H54 (cell line): ENCODE results near the gene SCN1A.

Experiments
- DNase-seq: peaks from one replicate; pipeline ENCODE4 v3.0.0; 2011; ENCODE audit warnings: low spot score, mixed read lengths; ENCODE audit not compliant: insufficient read length
- FAIRE-seq: peaks from 3 replicates; lab custom pipeline; 2011; peaks lifted over from hg19 to GRCh38; lab: Jason Lieb, UNC
- POLR2A ChIP-seq: IDR thresholded peaks from 2 replicates; pipeline ENCODE4 v1.6.1; 2011; ENCODE audit warnings: low read depth, mild to moderate bottlenecking, low read length

Gene SCN1A

DNA sequence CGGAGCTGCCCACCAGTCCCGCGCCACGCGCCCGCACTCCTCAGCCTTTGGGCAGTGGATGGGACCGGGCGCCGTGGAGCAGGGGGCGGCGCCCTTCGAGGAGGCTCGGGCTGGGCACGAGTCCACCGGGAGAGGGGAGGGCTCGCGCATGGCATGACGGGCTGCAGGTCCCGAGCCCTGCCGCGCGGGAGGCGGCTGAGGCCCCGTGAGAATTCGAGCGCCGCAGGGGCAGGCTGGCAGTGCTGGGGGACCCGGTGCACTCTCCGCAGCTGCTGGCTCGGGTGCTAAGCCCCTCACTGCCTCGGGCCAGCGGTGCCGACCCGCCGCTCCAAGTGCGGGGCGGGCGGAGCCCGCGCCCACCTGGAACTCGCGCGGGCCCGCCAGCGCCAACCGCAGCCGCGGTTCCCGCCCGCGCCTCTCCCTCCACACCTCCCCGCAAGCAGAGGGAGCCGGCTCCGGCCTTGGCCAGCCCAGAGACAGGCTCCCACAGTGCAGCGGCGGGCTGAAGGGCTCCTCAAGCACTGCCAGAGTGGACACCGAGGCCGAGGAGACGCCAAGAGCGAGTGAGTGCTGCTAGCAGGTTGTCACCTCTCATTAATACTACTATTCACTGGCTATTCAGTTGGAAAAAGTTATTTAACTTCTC, 170.7 kb downstream of the SCN1A start:
- FAIRE-seq (no peak), DNase-seq (no peak)
- no peak for TF ChIP-seq POLR2A

GRCh38 chr2:165953655-165954606, 173.9 kb downstream of the SCN1A start, which contains the start of gene TTC21B:
Gene TTC21B, minus strand, starts transcription at chr2:165953776. Its CDS starts 71 bp downstream, at chr2:165953705.
- peak; percentile 75 for DNase-seq
- FAIRE-seq, result peak; percentile 93
- TF ChIP-seq POLR2A, result peak; percentile 62

GRCh38 chr2:165953306-165953654, 174.5 kb downstream of the SCN1A start:
- DNase-seq, result no peak
- FAIRE-seq, result no peak

DNA sequence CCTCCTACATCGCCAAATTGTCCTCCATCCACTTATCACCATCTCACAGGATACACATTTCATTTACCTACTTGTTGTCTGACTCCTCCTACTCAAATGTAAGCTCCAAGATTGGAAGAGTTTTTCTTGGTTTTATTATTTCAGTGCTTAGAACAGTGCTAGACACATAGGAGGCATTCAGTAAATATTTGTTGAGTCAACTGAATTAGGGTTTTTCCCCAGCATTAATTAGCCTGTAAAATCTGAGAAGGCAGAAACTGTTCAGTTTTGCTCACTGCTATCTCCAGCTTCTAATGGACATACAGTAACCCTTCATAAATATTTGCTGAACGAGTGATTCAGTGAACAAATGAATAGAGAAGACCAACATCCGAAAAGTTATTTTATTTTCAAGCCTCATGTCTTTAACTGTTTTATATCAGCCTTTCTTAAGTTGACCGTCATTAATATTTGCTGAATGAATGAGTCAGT, 175.0 kb downstream of the SCN1A start:
- peak; percentile 52 for FAIRE-seq

More at GRCh38 chr2:165953306-165953654, 174.5 kb downstream of the SCN1A start:
- no peak for TF ChIP-seq POLR2A

DNA sequence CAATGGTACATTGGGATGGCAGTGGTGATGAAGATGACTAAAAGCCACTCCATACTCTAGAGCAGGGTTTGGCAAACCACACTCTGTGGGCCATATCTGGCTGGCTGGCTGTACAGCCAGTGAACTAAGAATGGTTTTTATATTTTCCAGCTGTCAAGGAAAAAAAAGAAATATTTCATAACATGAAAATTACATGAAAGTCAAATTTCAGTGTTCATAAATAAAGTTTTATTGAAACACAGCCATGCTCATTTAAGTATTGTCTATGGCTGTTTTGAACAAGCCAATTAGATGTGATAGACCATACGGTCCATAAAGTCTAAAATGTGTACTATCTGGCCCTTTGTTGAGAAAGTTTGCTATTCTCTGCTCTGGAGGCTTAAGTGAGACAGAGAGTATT, 175.7 kb downstream of the SCN1A start:
- DNase-seq, result no peak
- TF ChIP-seq POLR2A, result no peak
- FAIRE-seq, result no peak

More for the DNA sequence above, 175.0 kb downstream of the SCN1A start:
- DNase-seq, result no peak
- TF ChIP-seq POLR2A, result no peak

DNA sequence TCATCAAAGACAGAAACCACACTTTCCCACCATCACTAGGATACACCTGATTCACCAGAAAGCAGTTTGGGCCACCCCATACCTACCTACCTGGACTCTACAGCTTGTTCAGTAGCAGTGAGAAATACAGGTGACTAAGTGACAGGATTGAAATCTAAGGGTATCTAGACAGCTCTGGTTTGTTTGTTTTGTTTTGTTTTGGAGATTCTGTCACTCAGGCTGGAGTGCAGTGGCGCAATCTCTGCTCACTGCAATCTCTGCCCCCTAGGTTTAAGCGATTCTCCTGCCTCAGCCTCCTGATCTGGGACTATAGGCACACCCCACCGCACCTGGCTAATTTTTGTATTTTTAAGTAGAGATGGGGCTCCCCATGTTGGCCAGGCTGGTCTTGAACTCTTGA, 177.4 kb downstream of the SCN1A start:
- DNase-seq (no peak), FAIRE-seq (no peak)
- TF ChIP-seq POLR2A, result no peak

GRCh38 chr2:165941827-165942226, 186.0 kb downstream of the SCN1A start:
- no peak for TF ChIP-seq POLR2A
- no peak for DNase-seq
- no peak for FAIRE-seq

GRCh38 chr2:165938237-165938636, 189.6 kb downstream of the SCN1A start:
- FAIRE-seq (no peak), DNase-seq (no peak)
- TF ChIP-seq POLR2A, result no peak
